ENCODE measurements around the gene LTBP4. TPM values are rescaled to one million over a fixed set of nuclear protein-coding genes. Genes with fewer than 3 reads are reported as not detected.

The LTBP4 gene
- polyA plus RNA-seq, 1 donor (not counting 4 experiments of a cell fraction or from before 2014, with no cell fraction given): 29.6 TPM

- peak overlapping the region; percentile 68 for H3K27ac ChIP-seq (ENCODE audit: control insufficient read depth, insufficient read depth, low read length)
- no peaks in the 10 kb centered on the region for H3K9me3 ChIP-seq (ENCODE audit: control insufficient read depth, low read depth, low read length)
- FAIRE-seq: no peak
- peak overlapping the region; percentile 22 for H2AFZ ChIP-seq (ENCODE audit: control insufficient read depth, low read length)
- H3K4me3 ChIP-seq (ENCODE audit: control insufficient read depth in 2 of 3, extremely low read depth in 1 of 3, insufficient read depth in 2 of 3, low read depth in 1 of 3, low read length in 3 of 3): peak overlapping the region; percentile 47 to 73 (median 69)
- H3K79me2 ChIP-seq (ENCODE audit: control insufficient read depth, insufficient read depth, low read length): no peaks in the 10 kb centered on the region
- TF ChIP-seq CTCF (optimal IDR thresholded peaks at IDR 0.05 in 1 of 3, IDR thresholded peaks at IDR 0.05 in 1 of 3, conservative IDR thresholded peaks at IDR 0.05 in 1 of 3; ENCODE audit: extremely low read depth in 1 of 3, insufficient read depth in 2 of 3, low read length in 3 of 3): peak; percentile 7 to 65 (median 34)
- no peak for TF ChIP-seq EZH2 (IDR thresholded peaks at IDR 0.05; ENCODE audit: low read length)
- no peaks in the 10 kb centered on the region for H3K36me3 ChIP-seq (ENCODE audit: control insufficient read depth in 2 of 2, extremely low read depth in 1 of 2, insufficient read depth in 2 of 2, low read length in 2 of 2)
- no peaks in the 10 kb centered on the region for H4K20me1 ChIP-seq (ENCODE audit: control insufficient read depth, extremely low read depth, insufficient read depth, low read length)
- no peaks in the 10 kb centered on the region for H3K9me1 ChIP-seq (ENCODE audit: control insufficient read depth, extremely low read depth, insufficient read depth, low read length)
- peaks cover 10% of the 10 kb centered on the region for H3K27me3 ChIP-seq (ENCODE audit: control insufficient read depth, extremely low read depth, insufficient read depth, low read length)
- H3K4me2 ChIP-seq (ENCODE audit: control insufficient read depth, extremely low read depth, insufficient read depth, low read depth, low read length): peak overlapping the region; percentile 91
- dilution Hi-C loops (cut with MboI; ENCODE audit: extremely low pct_ligation_motif_present, low sequenced_read_pairs): no loop called here
- peak overlapping the region; percentile 75 for H3K9ac ChIP-seq (ENCODE audit: control insufficient read depth, extremely low read depth, insufficient read depth, low read length)
- no peak for DNase-seq (ENCODE audit: low read depth, low spot score)
- H3K4me1 ChIP-seq (ENCODE audit: control insufficient read depth, extremely low read depth, insufficient read depth, low read length): peaks cover 49% of the 10 kb centered on the region
Measured at GRCh38 chr19:40605216-40605971, 4.2 kb downstream of the LTBP4 start.

- Histone ChIP-seq H3K4me1 (ENCODE audit: control insufficient read depth, extremely low read depth, insufficient read depth, low read length) (peaks cover 51% of the 10 kb centered on the region), H3K4me2 (ENCODE audit: control insufficient read depth, extremely low read depth, insufficient read depth, low read depth, low read length) (no peak overlapping the region), H3K9ac (ENCODE audit: control insufficient read depth, extremely low read depth, insufficient read depth, low read length) (no peak overlapping the region), H3K36me3 (ENCODE audit: control insufficient read depth in 2 of 2, extremely low read depth in 1 of 2, insufficient read depth in 2 of 2, low read length in 2 of 2) (no peaks in the 10 kb centered on the region), H3K79me2 (ENCODE audit: control insufficient read depth, insufficient read depth, low read length) (peaks cover 8% of the 10 kb centered on the region), H3K9me3 (ENCODE audit: control insufficient read depth, low read depth, low read length) (no peaks in the 10 kb centered on the region), H3K9me1 (ENCODE audit: control insufficient read depth, extremely low read depth, insufficient read depth, low read length) (no peaks in the 10 kb centered on the region), H4K20me1 (ENCODE audit: control insufficient read depth, extremely low read depth, insufficient read depth, low read length) (no peaks in the 10 kb centered on the region), H3K4me3 (ENCODE audit: control insufficient read depth in 2 of 3, extremely low read depth in 1 of 3, insufficient read depth in 2 of 3, low read depth in 1 of 3, low read length in 3 of 3) (no peak overlapping the region), H3K27me3 (ENCODE audit: control insufficient read depth, extremely low read depth, insufficient read depth, low read length) (no peaks in the 10 kb centered on the region), H3K27ac (ENCODE audit: control insufficient read depth, insufficient read depth, low read length) (no peak overlapping the region), H2AFZ (ENCODE audit: control insufficient read depth, low read length) (no peak overlapping the region)
- no peak for DNase-seq (ENCODE audit: low read depth, low spot score)
- TF ChIP-seq EZH2 (IDR thresholded peaks at IDR 0.05; ENCODE audit: low read length) (no peak), CTCF (optimal IDR thresholded peaks at IDR 0.05 in 1 of 3, IDR thresholded peaks at IDR 0.05 in 1 of 3, conservative IDR thresholded peaks at IDR 0.05 in 1 of 3; ENCODE audit: extremely low read depth in 1 of 3, insufficient read depth in 2 of 3, low read length in 3 of 3) (no peak)
- dilution Hi-C loops (cut with MboI; ENCODE audit: extremely low pct_ligation_motif_present, low sequenced_read_pairs): no loop called here
- no peak for FAIRE-seq
Measured at GRCh38 chr19:40607311-40608239, 6.4 kb downstream of the LTBP4 start.
